GM12873 (cell line): ENCODE measurements around the gene RXRA.

Experiments used
- CTCF ChIP-seq: IDR thresholded peaks from 2 replicates; pipeline ENCODE4 v1.5.1; 2012; ENCODE audit warnings: low read depth, mild to moderate bottlenecking, moderate library complexity, low read length, control low read depth; ENCODE audit not compliant: insufficient read depth; ENCODE audit errors: missing control alignments

The RXRA gene

GRCh38 chr9:134340475-134341160 is 14.4 kb downstream of the RXRA start:
- no peak for TF ChIP-seq CTCF

- no peak for TF ChIP-seq CTCF
Observed at GRCh38 chr9:134341306-134341705, 15.1 kb downstream of the RXRA start.

- no peak for TF ChIP-seq CTCF
Observed at GRCh38 chr9:134341929-134342745, 15.9 kb downstream of the RXRA start.

- no peak for TF ChIP-seq CTCF
Observed at GRCh38 chr9:134342746-134343115, 16.5 kb downstream of the RXRA start.

GRCh38 chr9:134343637-134344036 is 17.4 kb downstream of the RXRA start:
- no peak for TF ChIP-seq CTCF

- TF ChIP-seq CTCF: peak; percentile 12
Observed at GRCh38 chr9:134344068-134344799, 18.0 kb downstream of the RXRA start.

- TF ChIP-seq CTCF: no peak
Observed at GRCh38 chr9:134344800-134345310, 18.6 kb downstream of the RXRA start.
